Measurements from ENCODE around the gene UFSP1. TPM values are rescaled to one million over a fixed set of nuclear protein-coding genes. Genes with fewer than 3 reads are reported as not detected.

Gene UFSP1
- total RNA-seq = 3.9 and 10.4 TPM in 2 replicates

GRCh38 chr7:100888988-100889750, at the start of gene UFSP1:
UFSP1 (minus strand) TSS chr7:100889715; CDS start chr7:100889271, 444 bp downstream.

GRCh38 chr7:100895701-100895955, 6.1 kb upstream of the UFSP1 start, which contains the start of gene ACHE:
ACHE (minus strand) TSS chr7:100895888; CDS start chr7:100894232, 1,656 bp downstream.

GRCh38 chr7:100874577-100875355, 14.7 kb downstream of the UFSP1 start, which contains the start of gene SRRT:
SRRT (plus strand) TSS chr7:100875103; CDS start chr7:100875591, 488 bp downstream.

GRCh38 chr7:100867040-100867775, 22.3 kb downstream of the UFSP1 start, which contains the start of gene TRIP6:
TRIP6 (plus strand) TSS chr7:100867387; CDS start chr7:100867498, 111 bp downstream.

GRCh38 chr7:100852048-100852872, 37.3 kb downstream of the UFSP1 start, which contains the start of gene SLC12A9:
SLC12A9 (plus strand) TSS chr7:100852713; CDS start chr7:100854198, 1,485 bp downstream.

Other genes with a start within 250 kb of the UFSP1 start
- gene TFR2, start 248.2 kb downstream of the UFSP1 start, total RNA-seq = 0.33 TPM in 1 of 2 replicates, not detected in the other
- gene ACTL6B, start 233.3 kb downstream of the UFSP1 start, total RNA-seq = not detected in 2 replicates
- 113 and 118 TPM in 2 replicates for gene GNB2, start 216.0 kb downstream of the UFSP1 start, total RNA-seq
- 20.4 and 23.5 TPM in 2 replicates for gene GIGYF1, start 195.5 kb downstream of the UFSP1 start, total RNA-seq
- gene POP7, start 183.6 kb downstream of the UFSP1 start, total RNA-seq = 31.4 and 40.1 TPM in 2 replicates
- gene EPO, start 169.2 kb downstream of the UFSP1 start, total RNA-seq = not detected in 2 replicates
- not detected in 2 replicates for gene ZAN, start 156.1 kb downstream of the UFSP1 start, total RNA-seq
- 37.7 and 64.2 TPM in 2 replicates for gene EPHB4, start 62.2 kb downstream of the UFSP1 start, total RNA-seq
- 17.9 and 29.9 TPM in 2 replicates for gene SLC12A9, start 37.0 kb downstream of the UFSP1 start, total RNA-seq
- 102 and 103 TPM in 2 replicates for gene TRIP6, start 22.3 kb downstream of the UFSP1 start, total RNA-seq
- 40.3 and 54.1 TPM in 2 replicates for gene SRRT, start 14.6 kb downstream of the UFSP1 start, total RNA-seq
- gene ACHE, start 6.2 kb upstream of the UFSP1 start, total RNA-seq = 2.2 TPM in 1 of 2 replicates, not detected in the other
- gene MUC3A, start 59.8 kb upstream of the UFSP1 start, total RNA-seq = not detected in 2 replicates
- 0.50 and 0.87 TPM in 2 replicates for gene MUC12, start 79.8 kb upstream of the UFSP1 start, total RNA-seq
- under 0.01 TPM in 1 of 2 replicates, not detected in the other for gene MUC17, start 130.4 kb upstream of the UFSP1 start, total RNA-seq
- 14.7 and 24.5 TPM in 2 replicates for gene TRIM56, start 195.8 kb upstream of the UFSP1 start, total RNA-seq
- gene SERPINE1, start 237.4 kb upstream of the UFSP1 start, total RNA-seq = 123 and 260 TPM in 2 replicates

Measured in smooth muscle cell of trachea (primary cell).